SK-N-MC (cell line): Measurements from ENCODE around the gene SCPEP1.

ENCODE experiments used
- DNase-seq: peaks from one replicate; pipeline ENCODE4 v3.0.0-alpha.2; 2011; ENCODE audit warnings: low read depth, low spot score
- H3K27ac ChIP-seq: fragments of 200-600 bp; sonication (generic); 2 replicates; pipeline ENCODE4 v1.5.1; 2016; ENCODE audit warnings: mixed run types
- H3K36me3 ChIP-seq: fragments of 200-600 bp; sonication (generic); 2 replicates; pipeline ENCODE4 v1.6.1; 2017; ENCODE audit warnings: antibody characterized with exemption, low read length, mixed read lengths; ENCODE audit not compliant: insufficient read depth
- H3K4me3 ChIP-seq: fragments of 200-600 bp; sonication (generic); 2 replicates; pipeline ENCODE4 v1.5.1; 2016
- H3K9ac ChIP-seq: fragments of 200-600 bp; sonication (generic); 2 replicates; pipeline ENCODE4 v1.8.0; 2017; ENCODE audit warnings: mixed run types, mixed read lengths; ENCODE audit not compliant: insufficient read length
- H3K9me3 ChIP-seq: fragments of 200-600 bp; sonication (generic); 2 replicates; pipeline ENCODE4 v1.6.1; 2017; ENCODE audit warnings: low read depth, mild to moderate bottlenecking, antibody characterized with exemption, low read length, moderate library complexity, mixed read lengths
- EZH2 ChIP-seq: fragments of 200-600 bp; sonication (generic); IDR thresholded peaks from one replicate; pipeline ENCODE4 v1.6.1; 2017; ENCODE audit warnings: antibody characterized with exemption
- FOXP2 ChIP-seq: optimal IDR thresholded peaks from 2 replicates; pipeline ENCODE3; 2011; ENCODE audit warnings: mild to moderate bottlenecking, moderate library complexity; ENCODE audit not compliant: insufficient read depth; ENCODE audit errors: extremely low read length, control extremely low read depth
- POLR2AphosphoS5 ChIP-seq: IDR thresholded peaks from 2 replicates; pipeline ENCODE4 v1.6.1; 2012; ENCODE audit warnings: mild to moderate bottlenecking, low read depth, low read length, borderline replicate concordance

The SCPEP1 gene

GRCh38 chr17:57035971-57036481 lies 58.1 kb downstream of the SCPEP1 start:
- Histone ChIP-seq H3K27ac (no peak overlapping the region), H3K9ac (no peak overlapping the region), H3K36me3 (no peaks in the 10 kb centered on the region), H3K9me3 (no peaks in the 10 kb centered on the region), H3K4me3 (no peak overlapping the region)
- no peak for DNase-seq
- TF ChIP-seq POLR2AphosphoS5: no peak
- TF ChIP-seq EZH2: no peak
- no peak for TF ChIP-seq FOXP2

DNA sequence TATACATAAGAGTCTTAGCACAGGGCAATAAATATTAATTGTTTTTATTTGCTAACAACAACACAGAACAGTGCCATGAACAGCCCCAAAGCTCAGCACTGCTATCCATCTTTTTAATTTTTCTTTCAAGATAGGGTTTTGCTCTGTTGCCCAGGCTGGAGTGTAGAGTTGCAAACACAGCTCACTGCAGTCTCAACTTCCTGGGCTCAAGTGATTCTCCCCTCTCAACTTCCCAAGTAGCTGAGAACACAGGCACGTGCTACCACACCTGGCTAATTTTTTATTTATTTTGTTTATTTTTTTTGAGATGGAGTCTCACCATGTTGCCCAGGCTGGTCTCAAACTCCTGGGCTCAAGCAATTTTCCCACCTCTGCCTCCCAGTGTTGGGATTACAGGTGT lies 59.5 kb downstream of the SCPEP1 start:
- H3K9me3 ChIP-seq: no peaks in the 10 kb centered on the region
- no peak for TF ChIP-seq EZH2
- TF ChIP-seq POLR2AphosphoS5: no peak
- TF ChIP-seq FOXP2: no peak
- DNase-seq: no peak

DNA sequence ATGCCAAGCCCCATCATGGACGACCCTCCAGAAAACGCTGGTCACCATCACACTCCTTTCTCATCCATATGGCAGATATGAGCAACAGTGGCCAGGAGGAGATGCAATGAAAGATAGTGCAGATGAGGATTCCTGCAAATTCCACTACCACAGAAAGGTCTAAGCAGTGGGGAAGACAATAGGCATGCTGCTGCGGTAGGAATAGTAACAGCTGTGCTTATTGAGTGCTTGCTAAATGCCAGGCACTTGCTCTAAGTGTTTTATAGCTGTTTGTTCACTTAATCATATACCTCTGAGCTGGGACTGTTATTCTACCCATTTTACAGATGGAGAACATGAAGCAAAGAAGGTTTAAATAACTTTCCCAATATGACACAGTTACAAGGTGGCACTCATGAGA lies 60.6 kb downstream of the SCPEP1 start:
- H3K4me3 ChIP-seq: no peak overlapping the region
- DNase-seq: no peak
- H3K27ac ChIP-seq: no peak overlapping the region
- no peak for TF ChIP-seq POLR2AphosphoS5
- TF ChIP-seq EZH2: no peak
- no peak for TF ChIP-seq FOXP2
- H3K9ac ChIP-seq: no peak overlapping the region
- H3K36me3 ChIP-seq: no peaks in the 10 kb centered on the region
- H3K9me3 ChIP-seq: no peaks in the 10 kb centered on the region

More for the DNA sequence above, 59.5 kb downstream of the SCPEP1 start:
- no peak overlapping the region for H3K4me3 ChIP-seq
- no peaks in the 10 kb centered on the region for H3K36me3 ChIP-seq
- H3K27ac ChIP-seq: no peak overlapping the region
- no peak overlapping the region for H3K9ac ChIP-seq

DNA sequence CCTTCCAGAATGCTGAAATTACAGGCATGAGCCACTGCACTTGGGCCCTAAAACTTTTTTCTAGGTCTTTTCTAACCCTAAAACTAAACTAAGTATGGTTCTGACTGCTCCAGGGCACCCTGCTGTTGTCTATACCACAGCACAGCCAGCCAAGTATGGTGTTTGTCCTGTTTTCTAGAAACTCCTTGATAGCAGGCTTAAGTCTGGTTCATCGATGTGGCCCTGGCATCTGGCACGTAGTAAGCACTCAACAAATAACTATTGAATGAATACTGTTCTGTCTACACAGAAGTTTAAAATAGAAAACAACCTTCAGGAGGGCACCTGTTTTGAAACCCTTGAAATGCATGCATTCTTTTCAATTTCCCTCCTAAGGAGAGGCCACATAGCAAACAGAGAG lies 62.6 kb downstream of the SCPEP1 start:
- no peaks in the 10 kb centered on the region for H3K9me3 ChIP-seq
- H3K27ac ChIP-seq: no peak overlapping the region
- TF ChIP-seq EZH2: no peak
- no peak for TF ChIP-seq POLR2AphosphoS5
- TF ChIP-seq FOXP2: no peak

DNA sequence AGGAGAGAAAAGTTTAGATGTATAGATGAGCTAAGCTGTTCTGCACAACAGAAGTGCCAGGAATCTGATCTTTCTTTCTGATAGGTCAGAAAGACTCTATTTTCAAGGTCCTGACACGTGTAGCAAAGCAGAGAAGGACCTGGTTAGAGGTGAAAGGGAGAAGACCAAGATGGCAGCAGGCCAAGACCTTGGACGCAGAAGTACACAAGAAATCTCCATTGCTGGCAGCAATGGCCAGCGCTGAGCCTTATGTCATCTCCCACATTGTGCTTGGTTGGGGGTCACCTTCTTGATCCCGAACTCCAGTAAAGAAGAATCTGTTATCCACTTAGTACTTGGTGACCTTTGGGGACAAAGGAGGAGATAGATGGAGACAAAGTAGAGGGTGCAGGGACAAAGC lies 65.3 kb downstream of the SCPEP1 start:
- TF ChIP-seq EZH2 (no peak), POLR2AphosphoS5 (no peak), FOXP2 (no peak)
- H3K4me3 ChIP-seq: no peak overlapping the region
- H3K9ac ChIP-seq: no peak overlapping the region
- DNase-seq: no peak
- H3K27ac ChIP-seq: no peak overlapping the region
- H3K9me3 ChIP-seq: no peaks in the 10 kb centered on the region
- H3K36me3 ChIP-seq: no peaks in the 10 kb centered on the region

More for the DNA sequence above, 62.6 kb downstream of the SCPEP1 start:
- H3K36me3 ChIP-seq: no peaks in the 10 kb centered on the region
- H3K9ac ChIP-seq: no peak overlapping the region
- DNase-seq: no peak
- no peak overlapping the region for H3K4me3 ChIP-seq

- Histone ChIP-seq H3K4me3 (no peak overlapping the region), H3K9ac (no peak overlapping the region), H3K9me3 (no peaks in the 10 kb centered on the region), H3K36me3 (no peaks in the 10 kb centered on the region), H3K27ac (no peak overlapping the region)
- no peak for TF ChIP-seq EZH2
- TF ChIP-seq FOXP2: no peak
- TF ChIP-seq POLR2AphosphoS5: no peak
- DNase-seq: no peak
These were observed 67.3 kb downstream of the SCPEP1 start for GRCh38 chr17:57044976-57045867.

- Histone ChIP-seq H3K9ac (no peak overlapping the region), H3K9me3 (no peaks in the 10 kb centered on the region), H3K4me3 (no peak overlapping the region), H3K36me3 (no peaks in the 10 kb centered on the region), H3K27ac (no peak overlapping the region)
- DNase-seq: no peak
- TF ChIP-seq POLR2AphosphoS5: no peak
These were observed 68.2 kb downstream of the SCPEP1 start for GRCh38 chr17:57045868-57046704.

DNA sequence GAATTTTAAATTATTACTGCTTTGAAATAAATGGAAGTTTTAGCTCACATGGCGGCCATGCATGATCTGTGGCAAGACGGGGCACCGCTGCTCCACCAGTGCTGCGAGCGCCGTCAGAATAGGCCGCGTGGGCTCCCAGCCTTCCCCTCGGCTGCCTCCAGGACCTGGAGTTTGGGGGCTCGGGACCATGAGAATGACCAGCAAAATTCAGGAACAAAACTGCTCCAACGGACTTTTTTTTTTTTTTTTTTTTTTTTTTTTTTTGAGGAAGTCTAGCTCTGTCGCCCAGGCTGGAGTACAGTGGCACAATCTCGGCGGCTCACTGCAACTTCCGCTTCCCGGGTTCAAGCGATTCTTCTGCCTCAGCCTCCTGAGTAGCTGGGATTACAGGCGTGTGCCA lies 68.8 kb downstream of the SCPEP1 start:
- Histone ChIP-seq H3K4me3 (no peak overlapping the region), H3K9me3 (no peaks in the 10 kb centered on the region), H3K36me3 (no peaks in the 10 kb centered on the region), H3K27ac (no peak overlapping the region), H3K9ac (no peak overlapping the region)
- no peak for DNase-seq
- TF ChIP-seq EZH2 (no peak), POLR2AphosphoS5 (no peak), FOXP2 (no peak)
